DMS79 treated with DMSO at 0.1 percent for 48 hours (cell line): Measurements from ENCODE around the gene GFY.

Experiments used
- DNase-seq: peaks from one replicate; lab custom pipeline; 2025; lab: John Stamatoyannopoulos, UW

The GFY gene

DNA sequence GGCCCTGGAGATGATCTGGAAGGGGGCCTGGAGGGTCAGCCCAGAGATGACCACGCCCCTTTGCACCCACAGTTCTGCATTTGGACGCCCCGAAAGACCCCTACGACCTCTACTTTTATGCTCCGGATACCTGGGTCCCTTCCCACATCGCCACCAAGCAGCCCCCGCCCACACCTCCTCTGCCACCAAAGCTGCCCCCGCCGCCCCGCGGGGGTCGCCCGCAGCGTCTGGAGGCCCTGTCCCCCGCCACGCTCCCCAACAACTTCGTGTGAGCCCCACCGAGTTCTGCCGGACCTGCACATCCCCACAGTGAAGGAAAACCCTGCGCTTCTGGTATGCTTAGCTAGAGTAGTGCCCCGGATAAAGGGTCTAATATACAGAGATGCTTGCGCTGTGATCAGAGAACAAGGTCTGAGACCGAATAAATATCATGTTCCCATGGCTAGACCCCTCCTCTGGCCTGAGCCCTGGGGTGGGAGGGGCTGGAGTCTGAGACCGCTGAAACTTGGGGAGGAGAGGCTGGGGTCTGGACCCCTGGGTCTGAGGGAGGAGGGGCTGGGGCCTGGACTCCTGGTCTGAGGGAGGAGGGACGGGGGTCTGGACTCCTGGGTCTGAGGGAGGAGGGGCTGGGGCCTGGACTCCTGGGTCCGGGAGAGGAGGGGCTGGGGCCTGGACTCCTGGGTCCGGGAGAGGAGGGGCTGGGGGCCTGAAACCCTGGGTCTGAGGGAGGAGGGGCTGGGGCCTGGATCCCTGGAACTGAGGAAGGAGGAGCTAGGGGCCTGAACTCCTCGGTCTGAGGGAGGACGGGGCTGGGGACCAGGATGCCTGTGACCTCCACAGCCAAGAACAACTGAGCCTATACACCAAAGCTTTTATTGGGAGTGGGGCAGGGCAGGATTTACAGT, 3.6 kb downstream of the GFY start:
- no peak for DNase-seq

DNA sequence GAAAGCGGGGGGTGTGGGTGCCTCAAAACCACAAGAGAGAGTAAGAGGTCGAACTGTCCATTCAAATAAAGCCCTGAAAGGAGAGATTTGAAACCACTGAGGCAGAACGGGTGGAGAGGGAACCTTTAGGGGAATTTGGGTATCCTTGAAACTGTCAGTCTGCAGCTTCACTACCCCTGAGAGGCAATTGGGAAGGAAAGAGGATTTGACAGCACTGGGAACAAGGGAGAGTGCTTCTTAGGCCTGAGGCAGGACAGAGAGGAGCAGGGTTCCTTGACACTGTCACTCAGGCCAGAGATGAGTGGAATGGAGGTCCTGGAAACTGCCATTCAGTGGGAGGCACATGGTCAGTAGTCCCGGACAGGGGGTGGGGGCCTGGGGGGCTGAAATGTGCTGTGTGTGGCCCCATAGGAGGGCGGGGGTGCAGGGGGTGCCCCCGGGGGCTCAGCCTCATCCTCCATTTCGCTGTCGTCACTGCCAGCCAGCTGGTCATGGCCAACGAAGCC, 5.0 kb downstream of the GFY start:
- DNase-seq: no peak

DNA sequence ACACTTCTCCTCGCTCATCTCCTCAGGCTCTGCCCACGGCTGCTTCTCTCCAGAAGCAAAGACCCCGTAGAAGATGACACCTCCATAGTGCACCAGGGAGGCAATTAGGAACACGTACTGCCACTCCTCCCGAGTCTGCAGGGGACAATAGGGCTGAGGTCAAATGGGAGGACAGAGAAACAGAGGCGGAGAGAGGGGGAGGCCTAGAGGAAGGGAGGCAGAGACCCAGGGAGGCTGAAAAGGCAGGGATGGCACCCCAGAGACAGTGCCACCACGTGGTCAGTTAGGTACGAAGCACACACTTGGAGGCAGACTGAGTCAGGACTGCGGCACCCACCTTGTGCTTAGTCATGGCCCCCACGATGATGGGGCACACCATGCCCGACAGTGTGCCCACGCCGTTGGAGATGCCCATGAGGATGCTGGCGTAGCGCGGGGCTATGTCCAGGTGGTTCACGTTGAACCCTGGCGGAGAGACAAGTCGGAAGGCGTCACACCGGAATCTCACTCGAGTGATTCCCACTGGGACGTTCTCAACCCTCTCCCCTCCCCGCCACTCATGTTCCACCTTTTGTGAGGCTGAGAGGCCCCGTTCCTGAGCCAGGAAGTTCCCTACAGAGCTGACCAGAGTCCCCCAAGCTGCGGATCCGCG, 5.6 kb downstream of the GFY start:
- no peak for DNase-seq

DNA sequence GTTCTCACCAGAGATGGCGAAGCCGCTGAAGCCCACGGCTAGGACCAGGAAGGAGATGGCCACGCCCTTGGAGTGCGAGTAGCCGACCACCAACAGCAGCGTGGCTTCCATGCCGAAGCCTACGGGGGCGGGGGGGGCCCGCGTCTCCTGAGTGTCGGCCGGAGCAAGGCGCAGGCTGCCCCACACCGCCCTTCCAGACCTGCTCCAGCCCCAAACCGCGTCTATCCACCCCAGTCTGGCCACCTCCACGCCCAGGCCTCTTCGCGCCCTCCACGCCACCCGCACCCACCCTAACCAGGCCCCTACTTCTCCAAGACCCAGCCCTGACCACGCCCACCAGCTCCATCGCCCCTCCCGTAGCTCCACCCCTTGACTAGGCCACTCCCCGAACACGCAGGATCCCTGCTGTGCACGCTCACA, 6.2 kb downstream of the GFY start:
- no peak for DNase-seq

DNA sequence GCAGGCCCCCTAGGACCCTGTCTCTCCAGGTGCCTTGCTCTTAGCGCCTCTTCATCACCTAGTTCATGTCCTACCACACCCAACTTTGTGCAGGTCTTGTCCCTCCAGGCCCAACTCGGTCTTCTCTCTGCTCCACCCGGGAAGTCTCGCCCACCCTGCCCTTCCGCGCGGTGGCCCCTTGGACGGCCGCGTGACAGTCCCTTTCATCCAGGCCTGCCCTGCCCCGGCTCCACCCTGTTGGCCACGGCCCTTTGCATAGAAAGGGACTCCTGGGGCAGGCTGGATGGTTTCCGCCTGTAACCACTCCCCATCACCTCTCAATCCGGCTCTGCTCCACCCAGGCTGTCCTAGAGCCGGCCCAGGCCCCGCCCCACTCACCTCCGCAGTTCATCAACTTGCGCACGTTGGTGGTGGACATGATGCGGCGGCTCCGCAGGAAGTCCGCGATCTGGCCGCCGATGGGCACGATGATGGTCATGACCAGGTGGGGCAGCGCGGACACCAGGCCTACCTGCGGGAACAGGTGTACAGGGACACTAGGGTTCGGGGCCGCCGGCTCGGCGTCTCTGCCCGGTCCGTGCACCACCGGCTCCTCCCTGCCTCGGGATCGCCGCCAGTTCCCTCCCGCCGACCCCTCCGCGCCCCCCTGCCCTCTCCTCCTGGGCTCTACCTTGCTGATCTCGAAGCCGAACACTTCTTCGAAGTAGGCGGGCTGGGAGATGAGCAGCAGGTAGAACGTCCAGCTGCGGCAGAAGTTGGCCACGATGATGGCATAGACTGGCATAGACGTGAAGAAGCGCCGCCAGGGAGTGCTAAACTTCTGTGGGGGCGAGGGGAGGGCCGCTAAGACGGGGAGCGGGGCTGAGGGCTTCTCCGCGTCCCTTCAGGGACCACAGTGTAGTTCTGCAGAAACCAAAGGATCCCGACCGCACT, 7.2 kb downstream of the GFY start:
- no peak for DNase-seq

DNA sequence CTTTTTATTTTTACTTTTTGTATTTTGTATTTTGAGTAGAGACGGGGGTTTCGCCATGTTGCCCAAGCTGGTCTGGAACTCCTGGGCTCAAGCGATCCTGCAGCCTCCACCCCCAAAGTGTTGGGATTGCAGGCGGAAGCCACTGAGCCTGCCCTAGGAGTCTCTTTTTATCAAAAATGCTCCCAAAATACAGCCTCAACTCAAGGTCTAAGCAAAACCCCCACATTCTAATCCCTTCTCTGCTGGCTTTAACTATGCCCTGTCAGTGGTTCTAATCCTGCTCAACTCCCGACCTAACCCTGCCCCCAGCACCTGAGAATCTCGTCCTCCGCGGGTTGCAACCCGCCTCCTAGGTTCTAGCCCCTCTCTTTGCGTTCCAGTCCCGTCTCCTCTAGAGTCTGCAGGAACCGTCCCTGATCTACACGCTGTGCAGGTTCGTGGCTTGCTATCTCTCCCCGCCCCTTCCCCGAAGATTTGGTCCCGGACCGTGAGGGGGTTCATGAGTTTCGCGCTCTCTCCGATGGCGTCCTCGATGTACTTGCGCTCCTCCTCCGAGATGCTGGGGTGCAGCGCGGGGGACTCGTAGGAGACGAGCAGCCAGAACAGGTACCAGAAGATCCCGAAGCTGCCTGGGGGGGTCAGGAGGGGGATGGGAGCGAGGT, 8.2 kb downstream of the GFY start:
- no peak for DNase-seq

DNA sequence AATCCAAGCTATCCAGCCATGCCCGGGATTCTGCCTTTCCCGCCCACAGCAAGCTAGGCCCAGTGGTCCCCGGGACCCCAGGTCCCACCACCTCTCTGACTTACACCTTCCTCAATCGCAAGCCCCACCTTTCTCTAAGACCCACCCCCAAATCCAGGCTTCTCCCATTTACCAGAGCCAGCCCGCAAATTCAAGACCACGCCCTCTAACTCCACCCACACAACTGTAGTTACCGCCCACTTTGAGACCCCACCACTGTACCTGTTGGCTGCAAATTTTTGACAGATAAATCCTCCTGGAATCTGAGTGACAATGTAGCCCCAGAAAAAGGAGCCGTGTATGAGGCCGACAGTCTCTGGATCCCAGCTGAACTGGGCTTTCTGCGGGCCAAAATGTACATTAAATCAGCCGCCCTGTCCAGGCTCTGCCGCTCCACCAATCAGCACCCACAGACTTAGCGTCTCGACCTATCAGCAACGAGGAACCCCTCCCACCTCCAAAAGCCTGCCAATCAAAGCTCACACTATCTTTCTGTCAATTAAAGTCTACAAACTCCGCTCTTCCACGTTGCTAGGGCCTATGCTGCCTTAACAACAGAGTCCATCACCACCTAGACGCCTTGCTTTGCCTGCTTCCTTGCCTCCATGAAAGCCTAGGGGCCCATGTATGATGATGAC, 9.9 kb downstream of the GFY start:
- DNase-seq: no peak

DNA sequence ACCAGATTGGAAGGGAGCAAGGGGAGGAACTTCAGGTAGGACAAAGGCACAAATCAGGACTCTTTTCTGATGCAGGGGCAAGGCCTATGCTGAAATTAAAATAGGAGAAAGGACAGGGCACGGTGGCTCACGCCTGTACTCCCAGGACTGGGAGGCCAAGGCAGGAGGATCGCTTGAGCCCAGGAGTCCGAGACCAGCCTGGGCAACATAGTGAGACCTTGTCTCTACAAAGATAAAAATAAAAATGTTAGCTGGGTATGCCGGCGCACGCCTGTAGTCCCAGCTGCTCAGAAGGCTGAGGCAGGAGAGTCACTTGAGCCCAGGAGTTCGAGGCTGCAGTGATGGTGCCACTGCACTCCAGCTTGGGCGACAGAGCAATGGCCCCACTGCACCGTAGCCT, 10.5 kb downstream of the GFY start:
- DNase-seq: no peak

DNA sequence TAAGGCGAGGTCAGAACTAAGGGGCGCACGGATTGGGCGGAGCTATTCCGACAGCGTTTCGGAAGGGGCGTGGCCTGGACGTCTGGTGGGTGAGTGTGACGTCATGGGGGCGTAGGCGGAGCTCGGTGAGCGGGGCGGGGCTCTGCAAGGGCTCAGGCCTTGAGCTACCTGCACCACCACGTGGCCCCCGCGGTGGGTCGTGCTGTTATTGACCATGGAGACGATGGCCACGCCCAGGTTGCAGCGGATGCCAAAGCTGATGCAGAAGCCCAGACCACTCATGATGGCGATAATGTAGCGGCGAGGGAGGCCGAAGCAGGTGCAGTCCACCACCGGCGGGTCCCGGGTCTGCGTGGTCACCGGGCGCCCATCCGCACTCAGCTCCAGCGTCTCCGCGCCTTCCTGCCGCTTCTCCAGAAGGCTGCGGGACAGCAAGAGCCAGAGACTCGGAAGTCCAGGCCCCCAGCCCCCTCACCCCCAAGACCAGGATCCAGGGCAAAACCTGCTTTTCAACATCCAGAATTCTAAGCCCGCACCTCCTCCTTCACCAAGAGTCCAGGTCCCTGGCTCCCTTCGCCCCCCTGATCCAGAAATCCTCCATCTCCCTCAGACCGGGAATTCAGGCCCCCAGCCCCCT, 11.3 kb downstream of the GFY start:
- no peak for DNase-seq

DNA sequence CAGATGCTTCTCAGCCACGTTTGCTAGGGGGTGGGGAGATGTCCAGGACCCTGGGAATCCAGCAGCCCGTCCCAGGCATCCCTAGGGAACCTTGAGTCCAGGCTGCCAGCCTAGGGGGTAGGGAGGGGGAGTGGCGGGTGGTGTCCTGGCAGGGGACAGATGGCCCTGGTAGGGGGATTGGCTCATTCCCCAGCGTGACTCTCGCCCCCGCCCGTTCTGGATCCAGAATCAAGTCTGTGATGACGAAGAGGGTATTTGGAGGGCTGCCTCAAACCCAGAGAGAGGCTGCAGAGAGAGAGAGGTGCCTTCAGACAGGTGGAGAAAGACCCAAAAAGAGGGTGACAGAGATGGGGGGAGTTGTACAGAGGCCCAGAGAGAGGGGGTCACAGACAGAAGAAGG, 12.0 kb downstream of the GFY start:
- no peak for DNase-seq

DNA sequence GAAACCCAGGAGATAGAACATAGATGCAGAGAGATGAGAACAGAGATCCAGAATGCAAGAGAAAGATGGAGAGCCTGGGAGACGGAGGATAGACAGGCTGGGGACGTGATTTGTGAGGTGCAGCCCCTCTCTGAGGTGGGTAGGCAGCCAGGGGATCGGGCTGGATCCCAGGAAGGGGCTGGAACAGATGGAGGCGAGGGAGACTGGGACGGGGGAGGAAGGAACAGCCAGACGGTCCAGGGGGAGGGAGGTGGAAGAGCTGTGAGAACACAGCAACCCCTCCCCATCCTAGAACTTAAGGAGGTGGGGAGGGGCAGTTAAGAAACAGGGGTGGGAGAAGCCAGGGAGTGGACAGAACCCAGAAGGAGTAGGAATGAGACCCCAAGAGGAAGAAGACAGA, 13.1 kb downstream of the GFY start:
- DNase-seq: no peak

DNA sequence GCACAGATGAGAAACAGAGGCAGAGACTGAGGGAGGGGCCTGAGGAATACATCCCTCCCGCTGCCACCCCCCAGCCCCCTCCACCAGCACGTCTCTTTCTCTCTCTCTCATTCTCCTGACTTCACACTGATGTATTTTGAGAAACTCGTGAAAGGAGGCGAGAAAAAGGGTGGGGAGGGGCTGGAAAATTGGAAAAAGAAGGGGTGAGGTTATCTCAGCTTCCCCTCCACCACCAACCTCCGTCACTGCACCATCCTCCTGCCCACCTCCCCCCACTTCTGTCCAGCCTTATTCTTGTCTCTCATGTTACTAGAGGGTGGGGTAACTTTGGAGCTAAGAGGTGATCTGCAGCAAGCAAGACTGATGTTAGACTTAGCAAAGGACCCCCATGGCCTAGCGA, 14.6 kb downstream of the GFY start:
- no peak for DNase-seq

DNA sequence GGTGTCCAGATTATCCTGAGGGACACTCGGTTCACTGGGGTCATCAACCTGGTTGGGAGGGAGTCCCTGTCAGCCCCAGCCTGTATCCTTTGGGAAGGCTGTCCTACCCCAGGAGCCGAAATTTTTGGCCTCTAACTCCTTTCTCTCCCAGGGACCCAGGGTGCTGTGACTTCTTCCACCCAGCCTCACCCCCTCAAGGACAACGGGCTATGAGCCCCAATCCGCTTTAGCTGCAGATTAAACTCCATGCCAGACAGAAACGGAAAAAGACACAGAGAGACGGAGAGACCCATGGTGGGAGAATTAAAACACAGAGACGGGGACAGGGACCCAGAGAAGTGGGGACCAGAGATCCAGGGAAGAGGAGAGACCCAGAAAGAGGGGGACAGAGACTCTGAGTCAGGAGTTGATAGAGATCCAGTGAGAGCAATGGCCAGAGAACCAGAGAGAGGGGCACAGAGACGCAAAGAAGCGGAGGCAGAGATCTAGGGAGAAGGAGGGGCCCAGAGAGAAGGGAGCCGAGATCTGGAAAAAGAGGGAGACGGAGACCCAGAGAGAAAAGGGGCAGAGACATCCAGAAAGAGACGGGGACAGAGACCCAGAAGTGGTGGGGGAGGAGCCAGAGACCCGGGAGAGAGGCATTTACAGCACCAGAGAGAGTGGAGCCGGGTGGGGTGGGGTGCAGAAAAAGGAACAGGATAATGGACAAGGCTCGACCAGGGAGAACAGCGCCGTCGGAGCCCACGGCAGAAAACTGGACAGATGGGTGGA, 15.4 kb downstream of the GFY start:
- DNase-seq: no peak

DNA sequence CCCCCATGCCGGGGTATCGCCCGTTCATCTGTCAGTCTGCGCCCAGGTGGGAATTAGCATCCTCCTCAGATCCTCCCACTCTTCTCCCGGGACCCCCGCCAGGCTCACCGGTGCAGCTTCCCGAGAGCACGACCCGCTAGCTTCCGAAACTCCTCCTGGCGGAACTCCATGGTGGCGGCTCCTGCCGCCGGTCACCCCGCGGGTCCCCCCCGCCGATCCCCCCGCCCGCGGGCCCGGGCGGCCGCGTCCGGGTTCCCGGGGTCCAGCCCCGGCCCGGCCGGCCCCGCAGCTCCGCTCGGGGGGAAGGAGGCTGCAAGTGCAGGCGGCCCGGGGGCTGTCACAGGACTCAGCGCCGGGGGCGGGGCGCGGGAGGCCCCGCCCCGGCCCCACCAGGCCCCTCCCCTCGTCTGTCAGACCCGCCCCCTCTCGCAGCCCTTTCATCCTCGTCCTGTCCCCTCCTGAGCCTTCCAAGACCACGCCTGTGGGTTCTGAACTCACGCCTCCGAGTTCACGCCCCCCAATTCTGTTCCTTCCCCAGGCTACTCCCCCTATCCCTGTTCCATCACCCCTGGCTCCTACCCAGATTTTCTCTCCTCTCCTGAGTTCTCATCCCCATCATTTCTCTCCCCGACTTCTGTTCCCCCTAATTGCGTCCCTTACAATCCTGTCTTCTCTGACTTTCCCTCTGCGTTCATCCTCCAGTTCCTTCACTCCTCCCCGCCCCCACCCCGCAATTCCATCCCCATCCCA, 16.2 kb downstream of the GFY start, which contains the start of gene SLC17A7:
SLC17A7 (minus strand) TSS at position 318 of the 750 bp plus-strand sequence; CDS start at position 170, 148 bp downstream.
- DNase-seq: peak; percentile 44

DNA sequence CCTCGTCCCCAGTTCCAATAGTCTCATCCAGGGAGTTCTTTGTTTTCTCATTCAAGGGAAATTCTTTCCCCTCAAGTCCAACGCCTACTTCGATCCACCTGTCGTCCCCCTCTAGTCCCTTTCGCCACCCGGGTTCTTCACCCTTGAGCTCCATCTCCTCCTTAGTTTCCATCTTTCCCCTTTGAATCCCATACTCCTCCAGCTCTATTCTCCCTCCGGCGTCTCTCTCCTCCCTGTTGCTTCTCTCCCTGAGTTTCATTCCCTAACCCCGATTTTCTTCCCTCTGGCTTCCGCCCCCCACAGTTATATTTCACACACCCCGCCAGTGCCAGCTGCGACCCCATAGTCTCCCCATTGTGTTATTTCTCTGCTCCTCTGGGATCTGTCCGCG, 16.8 kb downstream of the GFY start:
- peak; percentile 48 for DNase-seq

DNA sequence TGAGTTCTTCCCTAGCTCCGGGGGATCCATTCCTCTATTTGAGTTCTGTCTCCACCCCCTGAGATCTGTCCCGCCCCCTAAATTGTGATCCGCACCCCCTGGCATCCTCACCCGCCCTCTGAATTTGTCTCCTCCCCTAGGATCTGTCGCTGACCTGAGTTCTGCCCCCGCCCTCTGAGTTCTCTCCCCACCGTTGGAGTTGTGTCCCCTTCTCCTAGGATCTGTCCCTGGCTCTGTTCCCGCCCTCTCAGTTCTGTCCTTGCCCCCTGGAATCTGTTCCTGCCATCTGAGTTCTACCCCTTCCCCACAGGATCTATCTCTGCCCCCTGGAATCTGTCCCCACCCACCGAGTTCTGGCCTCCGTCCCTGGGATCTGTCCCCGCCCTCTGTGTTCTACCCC, 17.2 kb downstream of the GFY start:
- DNase-seq: peak; percentile 73

DNA sequence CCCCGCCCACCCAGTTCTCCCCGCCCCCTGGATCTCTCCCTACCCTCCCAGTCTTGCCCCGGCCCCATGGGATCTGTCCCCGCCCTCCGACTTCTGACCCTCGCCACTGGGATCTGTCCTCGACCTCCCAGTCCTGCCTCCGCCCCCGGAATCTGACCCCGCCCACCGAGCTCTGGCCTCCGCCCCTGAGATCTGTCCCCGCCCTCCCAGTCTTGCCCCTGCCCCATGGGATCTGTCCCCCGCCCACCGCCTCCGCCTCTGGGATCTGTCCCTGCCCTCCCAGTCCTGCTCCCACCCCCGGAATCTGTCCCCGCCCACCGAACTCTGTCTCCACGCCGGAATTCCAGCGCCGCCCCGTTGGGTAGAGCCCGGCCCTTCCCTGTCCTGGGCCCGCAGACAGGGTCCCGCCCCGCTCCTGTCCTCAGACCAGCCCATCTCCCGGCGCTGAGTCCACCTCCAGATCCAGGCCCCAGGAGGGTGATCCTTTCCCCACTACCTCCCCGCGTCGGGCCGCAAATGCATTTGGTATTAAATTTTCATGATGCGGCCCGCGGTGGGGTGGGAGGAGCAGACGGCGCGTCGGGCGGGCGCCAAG, 17.7 kb downstream of the GFY start:
- DNase-seq: peak; percentile 73

DNA sequence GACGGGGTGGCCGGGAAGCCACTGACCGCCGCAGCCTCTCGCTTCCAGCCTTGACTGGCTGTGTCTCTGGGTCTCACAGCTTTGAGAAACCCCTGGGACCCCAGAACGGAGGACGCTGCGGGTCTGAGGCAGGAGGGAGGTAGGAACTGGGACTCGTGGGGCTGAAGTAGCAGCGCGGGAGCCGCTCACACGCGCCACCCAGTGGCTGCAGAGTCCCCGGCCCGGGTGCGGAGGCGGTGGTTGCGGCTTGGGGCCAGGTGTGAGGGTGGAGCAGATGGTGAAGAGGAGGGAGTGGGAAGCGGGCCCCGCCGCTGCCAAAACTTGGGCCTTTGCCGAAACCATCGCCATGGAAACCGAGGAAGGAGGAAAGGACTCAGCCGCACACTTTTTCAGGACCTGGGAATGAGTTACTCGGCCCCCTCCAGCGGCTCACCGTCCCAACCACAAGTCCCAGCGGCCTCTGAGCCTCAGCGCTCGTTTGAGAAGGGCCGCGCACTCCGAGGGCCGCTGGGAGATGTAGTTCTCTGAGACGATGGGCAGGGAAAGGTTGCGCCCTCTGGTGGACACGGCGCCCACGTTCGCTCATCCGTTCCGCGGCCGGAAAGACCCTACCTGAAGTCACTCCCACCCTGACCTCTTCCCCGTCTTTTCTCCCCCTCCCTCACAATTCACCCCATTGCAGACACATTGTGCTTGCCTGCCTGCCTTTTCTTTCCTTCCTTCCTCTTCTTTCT, 18.3 kb downstream of the GFY start:
- DNase-seq: peak; percentile 96
